Testis (tissue), 2 donors: Measurements from ENCODE around the gene EYA2.

Experiments
- CTCF ChIP-seq, 3 experiments: fragments of 450-650 bp in 2 of 3; fragments of 200-600 bp in 1 of 3; sonication (generic) in 1 of 3; IDR thresholded peaks; one replicate each; pipeline ENCODE4 v1.5.1; 2016 to 2019; ENCODE audit warnings: antibody characterized with exemption in 3 of 3, mild to moderate bottlenecking in 2 of 3, moderate library complexity in 1 of 3
- POLR2A ChIP-seq: fragments of 450-650 bp; IDR thresholded peaks from one replicate; pipeline ENCODE4 v1.6.1; 2017; ENCODE audit warnings: antibody characterized with exemption, mild to moderate bottlenecking, moderate library complexity

GRCh38 chr20:47212606-47213207, 318.1 kb downstream of the EYA2 start:
- TF ChIP-seq CTCF (IDR thresholded peaks at IDR 0.05) = no peak
- no peak for TF ChIP-seq POLR2A
